Transverse colon (tissue), 4 donors: Measurements from ENCODE around the gene ARRB2.

Experiments
- POLR2A ChIP-seq: fragments of 450-650 bp; IDR thresholded peaks from one replicate; pipeline ENCODE4 v1.6.1; 2016; ENCODE audit warnings: antibody characterized with exemption, mild to moderate bottlenecking, moderate library complexity
- POLR2AphosphoS5 ChIP-seq, 3 donors: sonication (generic); formaldehyde crosslinking; IDR thresholded peaks; one replicate each; pipeline ENCODE4 v1.6.1; 2016; ENCODE audit warnings: antibody characterized with exemption in 3 of 3
- TF ChIP-seq, protein P1 (sequence below), 5 experiments: fragments of 200-600 bp in 3 of 5; fragments of 450-650 bp in 2 of 5; sonication (generic) in 3 of 5; IDR thresholded peaks; 1 replicate in 2 of 5; 2 replicates in 3 of 5; pipeline ENCODE4 v1.5.1; 2016 to 2017; ENCODE audit warnings: antibody characterized with exemption in 5 of 5, inconsistent platforms in 3 of 5, mild to moderate bottlenecking in 2 of 5, moderate library complexity in 1 of 5

DNA sequence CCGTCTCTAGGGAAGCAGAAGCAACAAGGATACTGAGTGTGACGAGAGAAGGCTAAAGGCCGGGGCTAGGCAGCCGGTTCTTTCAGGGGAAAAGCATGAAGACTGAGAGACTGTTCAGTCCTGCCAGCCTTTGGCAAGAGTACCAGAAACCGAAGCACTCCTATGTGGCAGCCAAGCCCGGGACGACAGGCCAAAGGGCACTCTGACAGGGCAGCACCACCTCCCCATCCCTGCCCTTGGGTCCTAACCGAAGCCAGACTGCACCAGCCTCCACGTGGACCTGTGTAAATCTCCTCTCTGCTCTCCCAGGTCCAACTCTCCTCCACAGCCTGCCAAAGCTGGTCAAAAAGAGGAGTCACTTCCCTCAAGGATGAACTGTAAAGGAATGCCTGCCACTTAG, 45.4 kb upstream of the ARRB2 start:
- TF ChIP-seq, protein P1, sequence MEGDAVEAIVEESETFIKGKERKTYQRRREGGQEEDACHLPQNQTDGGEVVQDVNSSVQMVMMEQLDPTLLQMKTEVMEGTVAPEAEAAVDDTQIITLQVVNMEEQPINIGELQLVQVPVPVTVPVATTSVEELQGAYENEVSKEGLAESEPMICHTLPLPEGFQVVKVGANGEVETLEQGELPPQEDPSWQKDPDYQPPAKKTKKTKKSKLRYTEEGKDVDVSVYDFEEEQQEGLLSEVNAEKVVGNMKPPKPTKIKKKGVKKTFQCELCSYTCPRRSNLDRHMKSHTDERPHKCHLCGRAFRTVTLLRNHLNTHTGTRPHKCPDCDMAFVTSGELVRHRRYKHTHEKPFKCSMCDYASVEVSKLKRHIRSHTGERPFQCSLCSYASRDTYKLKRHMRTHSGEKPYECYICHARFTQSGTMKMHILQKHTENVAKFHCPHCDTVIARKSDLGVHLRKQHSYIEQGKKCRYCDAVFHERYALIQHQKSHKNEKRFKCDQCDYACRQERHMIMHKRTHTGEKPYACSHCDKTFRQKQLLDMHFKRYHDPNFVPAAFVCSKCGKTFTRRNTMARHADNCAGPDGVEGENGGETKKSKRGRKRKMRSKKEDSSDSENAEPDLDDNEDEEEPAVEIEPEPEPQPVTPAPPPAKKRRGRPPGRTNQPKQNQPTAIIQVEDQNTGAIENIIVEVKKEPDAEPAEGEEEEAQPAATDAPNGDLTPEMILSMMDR (IDR thresholded peaks at IDR 0.05) = no peak
- TF ChIP-seq POLR2A (no peak), POLR2AphosphoS5 (IDR thresholded peaks at IDR 0.05) (no peak)
